ENCODE data around the gene ART4. TPM values are rescaled to one million over a fixed set of nuclear protein-coding genes. Genes with fewer than 3 reads are reported as not detected.
A peak's percentile ranks its signal among the peaks of the same experiment; 100 is the strongest.

The ART4 gene
- total and polyA plus RNA-seq, 2 experiments from 2014 or later: 0.24 TPM; not detected in 1

DNA sequence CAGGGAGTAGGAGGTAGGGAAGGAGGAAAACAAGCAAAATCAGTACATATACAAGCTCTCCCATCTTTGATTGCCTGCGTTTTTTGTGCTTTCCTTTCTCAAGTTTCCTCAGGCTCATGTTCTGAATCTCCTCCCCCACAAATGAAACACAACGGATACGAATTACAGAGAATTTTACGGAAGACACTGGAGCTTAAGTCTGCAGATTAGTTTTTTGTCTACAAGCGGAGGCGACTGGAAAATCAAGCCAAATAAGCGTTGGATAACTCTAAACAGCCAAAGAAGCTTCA lies 40.7 kb downstream of the ART4 start:
- Histone ChIP-seq H3K4me1 (ENCODE audit: low read depth) (peaks cover 12% of the 10 kb centered on the region), H3K27ac (peak overlapping the region; percentile 97), H3K36me3 (peaks cover 17% of the 10 kb centered on the region), H3K27me3 (no peaks in the 10 kb centered on the region), H3K4me3 (peak overlapping the region; percentile 88), H3K9me3 (ENCODE audit: low read depth) (no peaks in the 10 kb centered on the region)
- no peak for DNase-seq (ENCODE audit: low read depth in 1 of 2, low spot score in 1 of 2)
- TF ChIP-seq, protein P1, sequence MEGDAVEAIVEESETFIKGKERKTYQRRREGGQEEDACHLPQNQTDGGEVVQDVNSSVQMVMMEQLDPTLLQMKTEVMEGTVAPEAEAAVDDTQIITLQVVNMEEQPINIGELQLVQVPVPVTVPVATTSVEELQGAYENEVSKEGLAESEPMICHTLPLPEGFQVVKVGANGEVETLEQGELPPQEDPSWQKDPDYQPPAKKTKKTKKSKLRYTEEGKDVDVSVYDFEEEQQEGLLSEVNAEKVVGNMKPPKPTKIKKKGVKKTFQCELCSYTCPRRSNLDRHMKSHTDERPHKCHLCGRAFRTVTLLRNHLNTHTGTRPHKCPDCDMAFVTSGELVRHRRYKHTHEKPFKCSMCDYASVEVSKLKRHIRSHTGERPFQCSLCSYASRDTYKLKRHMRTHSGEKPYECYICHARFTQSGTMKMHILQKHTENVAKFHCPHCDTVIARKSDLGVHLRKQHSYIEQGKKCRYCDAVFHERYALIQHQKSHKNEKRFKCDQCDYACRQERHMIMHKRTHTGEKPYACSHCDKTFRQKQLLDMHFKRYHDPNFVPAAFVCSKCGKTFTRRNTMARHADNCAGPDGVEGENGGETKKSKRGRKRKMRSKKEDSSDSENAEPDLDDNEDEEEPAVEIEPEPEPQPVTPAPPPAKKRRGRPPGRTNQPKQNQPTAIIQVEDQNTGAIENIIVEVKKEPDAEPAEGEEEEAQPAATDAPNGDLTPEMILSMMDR (IDR thresholded peaks at IDR 0.05; ENCODE audit: low read depth, low read length): no peak

DNA sequence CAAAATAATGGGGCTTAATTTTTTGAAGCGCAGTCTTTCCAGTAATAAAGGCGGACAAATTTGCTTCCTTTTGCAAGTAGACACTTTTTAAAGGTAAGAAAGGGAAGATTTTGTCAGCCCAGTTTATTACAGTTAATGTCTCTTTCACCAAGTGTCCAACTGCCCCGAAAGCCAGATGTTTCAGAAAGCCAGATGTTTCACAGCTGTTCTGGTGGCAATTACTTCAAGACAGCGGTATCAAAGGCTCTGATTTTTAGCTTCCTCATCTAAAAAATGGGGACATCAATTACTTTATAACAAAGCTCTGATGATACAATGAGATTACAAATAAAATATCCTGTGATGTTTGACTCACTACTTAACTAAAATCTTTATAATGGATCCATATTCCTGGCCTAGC lies 41.1 kb downstream of the ART4 start:
- H3K27ac ChIP-seq: no peak overlapping the region
- peaks cover 21% of the 10 kb centered on the region for H3K36me3 ChIP-seq
- no peaks in the 10 kb centered on the region for H3K9me3 ChIP-seq (ENCODE audit: low read depth)

DNA sequence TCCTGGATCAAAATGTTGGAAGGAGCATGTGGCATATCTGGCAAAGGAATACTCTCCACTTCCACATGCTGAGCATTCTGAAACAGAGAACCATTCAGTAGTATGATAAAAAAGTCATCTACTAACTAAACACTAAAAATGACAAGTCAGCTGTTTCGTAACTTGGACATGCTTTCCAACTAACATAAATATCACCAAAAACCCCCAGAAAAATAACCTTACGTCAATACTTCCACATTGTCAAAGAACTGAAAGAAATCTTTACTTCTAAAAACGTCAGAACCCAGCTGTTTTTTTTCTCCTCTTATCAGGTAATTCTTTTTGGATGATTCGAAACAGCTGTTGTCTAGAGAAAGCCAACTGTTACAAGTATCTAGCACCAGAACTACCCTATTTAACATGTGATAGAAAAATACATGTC lies 48.3 kb downstream of the ART4 start:
- Histone ChIP-seq H3K36me3 (peaks cover 87% of the 10 kb centered on the region), H3K9me3 (ENCODE audit: low read depth) (no peaks in the 10 kb centered on the region), H3K4me3 (no peak overlapping the region), H3K27me3 (no peaks in the 10 kb centered on the region), H3K4me1 (ENCODE audit: low read depth) (no peaks in the 10 kb centered on the region), H3K27ac (no peak overlapping the region)
- TF ChIP-seq, protein P1 (IDR thresholded peaks at IDR 0.05; ENCODE audit: low read depth, low read length): no peak
- DNase-seq (ENCODE audit: low read depth in 1 of 2, low spot score in 1 of 2): peak in 1 of 2 donors; percentile 94

More for the DNA sequence above, 41.1 kb downstream of the ART4 start:
- TF ChIP-seq, protein P1 (IDR thresholded peaks at IDR 0.05; ENCODE audit: low read depth, low read length): no peak
- DNase-seq (ENCODE audit: low read depth in 1 of 2, low spot score in 1 of 2): no peak
- H3K27me3 ChIP-seq: no peaks in the 10 kb centered on the region
- peak overlapping the region; percentile 88 for H3K4me3 ChIP-seq
- peaks cover 12% of the 10 kb centered on the region for H3K4me1 ChIP-seq (ENCODE audit: low read depth)

DNA sequence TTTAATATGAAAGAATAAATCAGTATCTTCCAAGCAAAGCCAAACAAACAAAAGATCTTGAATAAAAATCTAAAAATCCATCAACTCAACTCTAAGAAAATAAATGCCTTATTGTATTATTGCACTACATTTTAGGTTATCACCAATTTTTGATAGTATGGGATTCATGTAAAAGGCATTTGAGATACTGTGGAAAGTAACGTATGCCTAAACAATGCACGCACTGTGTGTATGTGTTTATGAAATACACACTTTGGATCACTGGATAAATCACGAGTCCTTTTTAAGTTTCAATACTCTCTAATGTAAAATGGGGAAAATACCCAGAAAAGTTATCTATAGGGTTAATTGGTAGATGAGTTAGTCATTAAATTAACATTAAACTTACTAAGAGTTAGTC lies 57.8 kb downstream of the ART4 start:
- H3K36me3 ChIP-seq: peaks cover 59% of the 10 kb centered on the region
- TF ChIP-seq, protein P1 (IDR thresholded peaks at IDR 0.05; ENCODE audit: low read depth, low read length): no peak
- no peaks in the 10 kb centered on the region for H3K27me3 ChIP-seq
- H3K9me3 ChIP-seq (ENCODE audit: low read depth): no peaks in the 10 kb centered on the region
- no peak overlapping the region for H3K4me3 ChIP-seq
- H3K27ac ChIP-seq: no peak overlapping the region
- no peak for DNase-seq (ENCODE audit: low read depth in 1 of 2, low spot score in 1 of 2)
- H3K4me1 ChIP-seq (ENCODE audit: low read depth): no peaks in the 10 kb centered on the region

DNA sequence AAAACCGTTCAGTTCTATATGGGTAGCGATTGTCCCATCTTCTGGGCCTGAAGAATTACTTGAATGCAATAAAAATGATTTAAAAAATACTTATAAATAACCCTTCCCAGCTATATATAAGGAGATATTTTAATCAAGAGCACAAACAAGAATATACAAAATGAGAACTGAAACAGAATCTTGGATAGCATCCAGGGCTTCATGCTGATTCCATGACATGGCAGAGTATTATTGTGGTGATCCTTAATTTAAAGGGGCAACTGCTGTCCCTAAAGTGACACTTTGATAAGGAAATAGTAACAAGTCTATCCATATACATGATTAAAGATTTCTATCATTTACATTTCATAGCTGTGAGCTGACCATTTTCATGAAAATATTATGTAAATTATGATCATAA lies 58.9 kb downstream of the ART4 start:
- no peaks in the 10 kb centered on the region for H3K4me1 ChIP-seq (ENCODE audit: low read depth)
- H3K27me3 ChIP-seq: no peaks in the 10 kb centered on the region
- H3K9me3 ChIP-seq (ENCODE audit: low read depth): no peaks in the 10 kb centered on the region
- TF ChIP-seq, protein P1 (IDR thresholded peaks at IDR 0.05; ENCODE audit: low read depth, low read length): no peak
- no peak overlapping the region for H3K4me3 ChIP-seq
- DNase-seq (ENCODE audit: low read depth in 1 of 2, low spot score in 1 of 2): no peak
- peak overlapping the region; percentile 45 for H3K27ac ChIP-seq
- H3K36me3 ChIP-seq: peaks cover 48% of the 10 kb centered on the region

DNA sequence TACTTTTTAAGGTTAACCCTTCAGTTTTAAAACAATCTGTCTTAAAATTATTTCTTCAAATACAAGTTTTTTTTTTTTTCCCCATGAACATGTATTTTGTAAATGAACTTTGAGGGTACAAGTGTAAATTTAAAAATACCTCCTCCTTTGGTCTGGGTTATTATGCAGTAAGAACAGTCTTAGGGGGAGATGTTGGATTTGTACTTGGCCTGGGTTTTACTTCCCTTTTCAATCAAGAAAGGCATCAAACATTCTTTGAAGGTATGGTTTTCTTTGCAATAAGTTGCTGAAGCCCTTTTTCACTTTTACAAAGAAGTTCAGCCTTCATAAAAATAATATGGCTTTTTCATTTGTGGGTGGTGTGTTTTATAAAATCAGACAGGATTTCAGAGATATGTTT lies 60.6 kb downstream of the ART4 start:
- H3K9me3 ChIP-seq (ENCODE audit: low read depth): no peaks in the 10 kb centered on the region
- no peaks in the 10 kb centered on the region for H3K4me1 ChIP-seq (ENCODE audit: low read depth)
- TF ChIP-seq, protein P1 (IDR thresholded peaks at IDR 0.05; ENCODE audit: low read depth, low read length): no peak
- H3K4me3 ChIP-seq: no peak overlapping the region
- no peaks in the 10 kb centered on the region for H3K27me3 ChIP-seq
- DNase-seq (ENCODE audit: low read depth in 1 of 2, low spot score in 1 of 2): no peak
- H3K36me3 ChIP-seq: peaks cover 32% of the 10 kb centered on the region
- no peak overlapping the region for H3K27ac ChIP-seq
